ENCODE results near the gene UBL7.

DNA sequence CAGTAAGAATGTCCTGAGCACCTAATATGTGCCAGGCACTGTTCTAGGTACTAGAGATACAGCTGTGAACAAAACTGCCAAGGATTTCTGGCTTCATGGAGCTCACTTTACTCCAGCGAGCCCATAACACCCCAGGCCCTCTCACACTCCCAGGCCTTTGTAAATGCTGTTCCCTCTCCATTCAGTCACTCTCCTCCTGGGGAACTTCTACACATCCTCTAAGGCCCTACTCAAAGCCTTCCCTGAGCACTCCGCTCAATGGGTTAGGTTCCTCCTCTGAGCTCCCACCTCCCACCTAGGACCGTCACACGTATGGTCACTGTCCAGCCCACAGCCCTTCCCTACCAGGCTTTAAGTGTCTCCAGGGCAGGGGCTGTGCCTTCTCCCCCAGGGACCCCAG lies 54.4 kb downstream of the UBL7 start:
- TF ChIP-seq POLR2A (IDR thresholded peaks at IDR 0.05), result no peak
- TF ChIP-seq CTCF (IDR thresholded peaks at IDR 0.05), result no peak
